Naive thymus-derived CD4-positive, alpha-beta T cell (primary cell): ENCODE results near the gene LAMB2. TPM values are rescaled to one million over a fixed set of nuclear protein-coding genes. Genes with fewer than 3 reads are reported as not detected.
A peak's percentile ranks its signal among the peaks of the same experiment; 100 is the strongest.

Experiments
- ATAC-seq: fragments of 150-1000 bp; cut with Tn5 transposase; 2 replicates; pipeline ENCODE4 v1.10.0; 2021; ENCODE audit warnings: mild to moderate bottlenecking, moderate library complexity
- CTCF ChIA-PET: fragments of 350-600 bp; sonication (Branson Sonifier 250); formaldehyde crosslinking; loops from one replicate; lab custom pipeline; 2021; ENCODE audit warnings: antibody characterized with exemption; lab: Charles Lee
- POLR2A ChIA-PET: fragments of 350-600 bp; sonication (Branson Sonifier 250); formaldehyde crosslinking; loops from one replicate; lab custom pipeline; 2021; ENCODE audit warnings: antibody characterized with exemption, inconsistent platforms; lab: Charles Lee
- DNase-seq, 9 donors: peaks; one replicate each; pipeline versions ENCODE4 v3.0.0 to v3.0.0-alpha.2; 2020 to 2022; ENCODE audit warnings: mixed read lengths in 1 of 9
- H3K27ac ChIP-seq: one replicate; pipeline ENCODE4 v1.7.0; 2013; ENCODE audit warnings: mild to moderate bottlenecking, low read depth, low read length, moderate library complexity
- H3K27me3 ChIP-seq, 2 donors: one replicate each; pipeline ENCODE4 v1.7.0; 2013; ENCODE audit warnings: low read length in 2 of 2, mild to moderate bottlenecking in 2 of 2, moderate library complexity in 2 of 2; ENCODE audit not compliant: control insufficient read depth in 2 of 2, insufficient read depth in 2 of 2
- H3K36me3 ChIP-seq, 3 experiments: 1 replicate in 2 of 3; 2 replicates in 1 of 3; pipeline ENCODE4 v1.7.0; 2013; ENCODE audit warnings: low read length in 3 of 3, mild to moderate bottlenecking in 3 of 3, moderate library complexity in 1 of 3; ENCODE audit not compliant: insufficient read depth in 3 of 3, control insufficient read depth in 2 of 3
- H3K4me1 ChIP-seq, 2 donors: one replicate each; pipeline ENCODE4 v1.7.0; 2013; ENCODE audit warnings: low read length in 2 of 2, mild to moderate bottlenecking in 2 of 2, moderate library complexity in 1 of 2; ENCODE audit not compliant: control insufficient read depth in 2 of 2, insufficient read depth in 2 of 2
- H3K4me3 ChIP-seq: 2 replicates; pipeline ENCODE4 v1.7.0; 2013; ENCODE audit warnings: mild to moderate bottlenecking, low read length
- H3K9me3 ChIP-seq, 3 experiments: 1 replicate in 2 of 3; 2 replicates in 1 of 3; pipeline ENCODE4 v1.7.0; 2013; ENCODE audit warnings: low read length in 3 of 3; ENCODE audit not compliant: control insufficient read depth in 2 of 3
- H3K27ac Mint-ChIP-seq, 9 donors: one replicate each; pipeline ENCODE4 v1.8.0; 2020 to 2022; ENCODE audit warnings: mixed read lengths in 9 of 9, mild to moderate bottlenecking in 8 of 9, moderate library complexity in 5 of 9, inconsistent platforms in 2 of 9
- H3K27me3 Mint-ChIP-seq, 5 donors: one replicate each; pipeline ENCODE4 v1.8.0; 2021 to 2022; ENCODE audit warnings: mixed read lengths in 5 of 5, mild to moderate bottlenecking in 1 of 5
- H3K36me3 Mint-ChIP-seq, 5 donors: one replicate each; pipeline ENCODE4 v1.8.0; 2020 to 2022; ENCODE audit warnings: mixed read lengths in 5 of 5, mild to moderate bottlenecking in 3 of 5, inconsistent platforms in 1 of 5
- H3K4me1 Mint-ChIP-seq, 7 donors: one replicate each; pipeline ENCODE4 v1.8.0; 2020 to 2022; ENCODE audit warnings: mixed read lengths in 7 of 7, mild to moderate bottlenecking in 3 of 7, inconsistent platforms in 1 of 7
- H3K4me3 Mint-ChIP-seq, 10 donors: one replicate each; pipeline ENCODE4 v1.8.0; 2020 to 2022; ENCODE audit warnings: mild to moderate bottlenecking in 10 of 10, mixed read lengths in 10 of 10, moderate library complexity in 6 of 10, inconsistent platforms in 2 of 10
- H3K9me3 Mint-ChIP-seq, 11 donors: one replicate each; pipeline ENCODE4 v1.8.0; 2020 to 2022; ENCODE audit warnings: mixed read lengths in 11 of 11, mild to moderate bottlenecking in 4 of 11, inconsistent platforms in 1 of 11, moderate library complexity in 1 of 11
- intact Hi-C, 2 donors: fragments of 100-400 bp; cut with micrococcal nuclease; formaldehyde crosslinking; loops; one replicate each; pipeline ENCODE4 v1.15.1; 2023
- polyA plus RNA-seq, 2 donors: library from polyadenylated mRNA; unstranded; fragments of 300-500 nt; fragmentation: Illumina TruSeq; gene quantifications; one replicate each; pipeline ENCODE4 v1.2.3, GENCODE V29; 2021
- total RNA-seq, 6 experiments: library from RNA in 5 of 6; stranded (reverse) in 5 of 6; gene quantifications; 1 replicate in 5 of 6; 2 replicates in 1 of 6; pipeline ENCODE4 v1.2.3 and lab custom pipeline; 2021 to 2026

The LAMB2 gene
- total and polyA plus RNA-seq, 7 experiments from 2014 or later: 1.2 to 5.0 (median 1.9) TPM; not detected in 3

- ChIA-PET CTCF (no interaction called here), POLR2A (interaction anchor here (1.2 to 7.8 kb wide), 2 partner anchors 17 to 30 kb away, joined by 3 to 84 read pairs; partner anchors contain the start of genes QARS1 and QRICH1)
- Mint-ChIP-seq H3K27ac (peak overlapping the region in 2 of 9 donors; percentile 10 to 28), H3K9me3 (no peaks in the 10 kb centered on the region), H3K27me3 (no peaks in the 10 kb centered on the region), H3K4me3 (no peak overlapping the region), H3K4me1 (peaks cover 0 to 18% (median 15%) of the 10 kb centered on the region in 7 donors), H3K36me3 (no peaks in the 10 kb centered on the region)
- peaks cover 0 to 6% (median 0%) of the 10 kb centered on the region in 3 experiments for H3K36me3 ChIP-seq
- H3K4me1 ChIP-seq: peaks cover 15% of the 10 kb centered on the region in 2 donors
- intact Hi-C loops: loop anchor here in 1 of 2 donors (5.0 kb wide), 1 partner anchor 407 kb away; the partner anchor contains the start of gene IP6K2
- H3K27me3 ChIP-seq: no peaks in the 10 kb centered on the region
- DNase-seq (no peak), ATAC-seq (no peak)
- no peak overlapping the region for H3K27ac ChIP-seq
- H3K4me3 ChIP-seq: no peak overlapping the region
- H3K9me3 ChIP-seq: no peaks in the 10 kb centered on the region
These were observed 8.6 kb downstream of the LAMB2 start for GRCh38 chr3:49124203-49124602.

- H3K36me3 Mint-ChIP-seq: peaks cover 0 to 4% (median 0%) of the 10 kb centered on the region in 5 donors
- H3K4me1 Mint-ChIP-seq: peaks cover 0 to 23% (median 20%) of the 10 kb centered on the region in 7 donors
- ChIA-PET POLR2A (interaction anchor here (0.9 to 7.8 kb wide), 3 partner anchors 16 to 30 kb away, joined by 3 to 84 read pairs (median 3); partner anchors contain the start of genes QARS1 and QRICH1), CTCF (no interaction called here)
- intact Hi-C loops: loop anchor here in 1 of 2 donors (5.0 kb wide), 1 partner anchor 406 kb away; the partner anchor contains the start of gene IP6K2
- no peaks in the 10 kb centered on the region for H3K9me3 Mint-ChIP-seq
- Histone ChIP-seq H3K27ac (no peak overlapping the region), H3K9me3 (no peaks in the 10 kb centered on the region), H3K27me3 (no peaks in the 10 kb centered on the region), H3K36me3 (peaks cover 0 to 11% (median 0%) of the 10 kb centered on the region in 3 experiments), H3K4me3 (no peak overlapping the region), H3K4me1 (peaks cover 17 to 20% of the 10 kb centered on the region in 2 donors)
- H3K4me3 Mint-ChIP-seq: no peak overlapping the region
- H3K27me3 Mint-ChIP-seq: no peaks in the 10 kb centered on the region
- ATAC-seq (no peak), DNase-seq (no peak)
- peak overlapping the region in 2 of 9 donors; percentile 22 to 56 for H3K27ac Mint-ChIP-seq
These were observed 9.2 kb downstream of the LAMB2 start for GRCh38 chr3:49123687-49124086.

GRCh38 chr3:49122886-49123545 lies 9.8 kb downstream of the LAMB2 start:
- no peaks in the 10 kb centered on the region for H3K27me3 ChIP-seq
- Mint-ChIP-seq H3K36me3 (peaks cover 0 to 4% (median 0%) of the 10 kb centered on the region in 5 donors), H3K4me1 (peaks cover 0 to 25% (median 21%) of the 10 kb centered on the region in 7 donors), H3K27me3 (no peaks in the 10 kb centered on the region), H3K27ac (peak overlapping the region in 2 of 9 donors; percentile 22 to 55), H3K9me3 (no peaks in the 10 kb centered on the region), H3K4me3 (no peak overlapping the region)
- no peak for ATAC-seq
- ChIA-PET CTCF (no interaction called here), POLR2A (interaction anchor here (0.9 to 7.8 kb wide), 4 partner anchors 16 to 31 kb away, joined by 3 to 84 read pairs (median 32); partner anchors contain the start of genes QARS1 and QRICH1)
- intact Hi-C loops: loop anchor here in 1 of 2 donors (5.0 kb wide), 1 partner anchor 406 kb away; the partner anchor contains the start of gene IP6K2
- H3K9me3 ChIP-seq: no peaks in the 10 kb centered on the region
- H3K36me3 ChIP-seq: peaks cover under 1 to 18% (median 2%) of the 10 kb centered on the region in 3 experiments
- DNase-seq: no peak
- H3K4me1 ChIP-seq: peaks cover 17 to 20% of the 10 kb centered on the region in 2 donors
- H3K27ac ChIP-seq: no peak overlapping the region
- H3K4me3 ChIP-seq: no peak overlapping the region

- Mint-ChIP-seq H3K27ac (peak overlapping the region; percentile 83 to 96 (median 91)), H3K9me3 (no peaks in the 10 kb centered on the region), H3K4me3 (peak overlapping the region in 2 of 10 donors; percentile 83 to 90), H3K4me1 (peaks cover 0 to 28% (median 21%) of the 10 kb centered on the region in 7 donors), H3K36me3 (peaks cover 0 to 5% (median under 1%) of the 10 kb centered on the region in 5 donors), H3K27me3 (no peaks in the 10 kb centered on the region)
- no peaks in the 10 kb centered on the region for H3K27me3 ChIP-seq
- intact Hi-C loops: loop anchor here in 1 of 2 donors (5.0 kb wide), 1 partner anchor 405 kb away; the partner anchor contains the start of gene IP6K2
- H3K4me1 ChIP-seq: peaks cover 17 to 24% of the 10 kb centered on the region in 2 donors
- no peaks in the 10 kb centered on the region for H3K9me3 ChIP-seq
- ATAC-seq: no peak
- H3K27ac ChIP-seq: no peak overlapping the region
- CTCF ChIA-PET: interaction anchor here (0.7 kb wide), 1 partner anchor 682 kb away, joined by 3 read pairs; no protein-coding TSS in a partner anchor
- H3K36me3 ChIP-seq: peaks cover 6 to 24% (median 8%) of the 10 kb centered on the region in 3 experiments
- POLR2A ChIA-PET: interaction anchor here (3.9 to 7.8 kb wide), 2 partner anchors 15 to 30 kb away, joined by 61 to 84 read pairs; partner anchors contain the start of genes QARS1 and QRICH1
- DNase-seq: no peak
- H3K4me3 ChIP-seq: no peak overlapping the region
These were observed 10.4 kb downstream of the LAMB2 start for GRCh38 chr3:49122451-49122850.

GRCh38 chr3:49122022-49122421 lies 10.8 kb downstream of the LAMB2 start:
- H3K4me1 Mint-ChIP-seq: peaks cover 0 to 31% (median 21%) of the 10 kb centered on the region in 7 donors
- CTCF ChIA-PET: interaction anchor here (0.7 to 2.6 kb wide), 3 partner anchors 28 to 682 kb away, joined by 3 to 8 read pairs (median 6); partner anchors contain the start of gene QRICH1
- H3K4me3 Mint-ChIP-seq: peak overlapping the region; percentile 35 to 97 (median 85)
- no peaks in the 10 kb centered on the region for H3K9me3 Mint-ChIP-seq
- no peaks in the 10 kb centered on the region for H3K27me3 ChIP-seq
- intact Hi-C loops: loop anchor here in 1 of 2 donors (5.0 kb wide), 1 partner anchor 405 kb away; the partner anchor contains the start of gene IP6K2
- H3K36me3 Mint-ChIP-seq: peaks cover 0 to 7% (median 3%) of the 10 kb centered on the region in 5 donors
- no peak overlapping the region for H3K4me3 ChIP-seq
- peak overlapping the region; percentile 83 to 96 (median 91) for H3K27ac Mint-ChIP-seq
- ATAC-seq (no peak), DNase-seq (no peak)
- H3K27me3 Mint-ChIP-seq: no peaks in the 10 kb centered on the region
- no peaks in the 10 kb centered on the region for H3K9me3 ChIP-seq
- peaks cover 17 to 27% of the 10 kb centered on the region in 2 donors for H3K4me1 ChIP-seq
- peak overlapping the region; percentile 92 for H3K27ac ChIP-seq
- POLR2A ChIA-PET: interaction anchor here (1.2 to 7.8 kb wide), 7 partner anchors 10 to 218 kb away, joined by 3 to 84 read pairs (median 16); partner anchors contain the start of genes LAMB2, NDUFAF3, QARS1 and QRICH1
- H3K36me3 ChIP-seq: peaks cover 10 to 28% (median 12%) of the 10 kb centered on the region in 3 experiments
